CD14-positive monocyte (primary cell): ENCODE data around the gene SALL4. TPM values are rescaled to one million over a fixed set of nuclear protein-coding genes. Genes with fewer than 3 reads are reported as not detected.

ENCODE experiments used
- DNase-seq, 3 donors: peaks; one replicate each; pipeline ENCODE4 v3.0.0-alpha.2; 2011 to 2022
- H2AFZ ChIP-seq: 2 replicates; pipeline ENCODE4 v1.6.0; 2012; ENCODE audit warnings: mild to moderate bottlenecking, low read depth, low read length, inconsistent platforms; ENCODE audit not compliant: insufficient read depth, poor library complexity, severe bottlenecking
- H3K27ac ChIP-seq, 2 donors: 1 replicate in 1 of 2; 2 replicates in 1 of 2; pipeline ENCODE4 v1.5.1; 2012 to 2013; ENCODE audit warnings: low read length in 2 of 2, control low read depth in 1 of 2, inconsistent platforms in 1 of 2, low read depth in 1 of 2, mild to moderate bottlenecking in 1 of 2
- H3K27me3 ChIP-seq, 2 donors: one replicate each; pipeline versions ENCODE4 v1.6.0 to v1.6.1; 2011 to 2013; ENCODE audit warnings: low read length in 2 of 2; ENCODE audit not compliant: control insufficient read depth in 2 of 2, insufficient read depth in 2 of 2
- H3K36me3 ChIP-seq, 2 donors: replicated peaks in 1 of 2; 1 replicate in 1 of 2; 2 replicates in 1 of 2; pipeline versions ENCODE4 v1.5.1 to v1.6.1; 2012 to 2013; ENCODE audit warnings: low read length in 2 of 2, control low read depth in 1 of 2, inconsistent platforms in 1 of 2, mild to moderate bottlenecking in 1 of 2; ENCODE audit not compliant: insufficient read depth in 2 of 2, control insufficient read depth in 1 of 2
- H3K4me1 ChIP-seq, 2 donors: 1 replicate in 1 of 2; 2 replicates in 1 of 2; pipeline versions ENCODE4 v1.5.1 to v1.6.1; 2012 to 2013; ENCODE audit warnings: low read length in 2 of 2, control low read depth in 1 of 2, inconsistent platforms in 1 of 2, mild to moderate bottlenecking in 1 of 2, moderate library complexity in 1 of 2; ENCODE audit not compliant: insufficient read depth in 2 of 2, control insufficient read depth in 1 of 2
- H3K4me2 ChIP-seq: replicated peaks from 2 replicates; pipeline ENCODE3; 2012; ENCODE audit warnings: low read length, moderate library complexity, mild to moderate bottlenecking; ENCODE audit not compliant: poor library complexity, severe bottlenecking; ENCODE audit errors: extremely low read depth
- H3K4me3 ChIP-seq, 3 experiments: fragments of 200-600 bp in 1 of 3; sonication (generic) in 1 of 3; replicated peaks in 1 of 3; 1 replicate in 2 of 3; 2 replicates in 1 of 3; pipeline ENCODE4 v1.5.1; 2011 to 2013; ENCODE audit warnings: low read length in 3 of 3, mild to moderate bottlenecking in 3 of 3, control low read depth in 2 of 3, low read depth in 2 of 3, inconsistent platforms in 1 of 3, moderate library complexity in 1 of 3
- H3K79me2 ChIP-seq: 2 replicates; pipeline ENCODE4 v1.6.0; 2012; ENCODE audit warnings: mild to moderate bottlenecking, control low read depth, inconsistent platforms, low read length, moderate library complexity; ENCODE audit not compliant: insufficient read depth
- H3K9ac ChIP-seq: 2 replicates; pipeline ENCODE4 v1.6.0; 2017; ENCODE audit warnings: low read length, mild to moderate bottlenecking; ENCODE audit not compliant: insufficient read depth, poor library complexity, severe bottlenecking
- H3K9me3 ChIP-seq, 2 donors: replicated peaks in 1 of 2; 1 replicate in 1 of 2; 2 replicates in 1 of 2; pipeline versions ENCODE4 v1.5.1 to v1.6.1; 2012 to 2013; ENCODE audit warnings: low read length in 2 of 2, control low read depth in 1 of 2; ENCODE audit not compliant: control insufficient read depth in 1 of 2, insufficient read depth in 1 of 2
- H4K20me1 ChIP-seq: 2 replicates; pipeline ENCODE4 v1.6.0; 2012; ENCODE audit warnings: mild to moderate bottlenecking, low read length, control low read depth, moderate library complexity; ENCODE audit not compliant: insufficient read depth
- H3K27ac Mint-ChIP-seq, 7 donors: one replicate each; pipeline ENCODE4 v1.8.0; 2020; ENCODE audit warnings: mild to moderate bottlenecking in 7 of 7, mixed read lengths in 7 of 7, moderate library complexity in 6 of 7, inconsistent platforms in 2 of 7
- H3K27me3 Mint-ChIP-seq, 3 donors: one replicate each; pipeline ENCODE4 v1.8.0; 2021 to 2022; ENCODE audit warnings: low read depth in 3 of 3, mild to moderate bottlenecking in 3 of 3, mixed read lengths in 3 of 3, moderate library complexity in 3 of 3, inconsistent platforms in 1 of 3
- H3K36me3 Mint-ChIP-seq, 2 donors: one replicate each; pipeline ENCODE4 v1.8.0; 2020; ENCODE audit warnings: mixed read lengths in 2 of 2, inconsistent platforms in 1 of 2, mild to moderate bottlenecking in 1 of 2
- H3K4me1 Mint-ChIP-seq: one replicate; pipeline ENCODE4 v1.8.0; 2020; ENCODE audit warnings: mild to moderate bottlenecking, mixed read lengths
- H3K4me3 Mint-ChIP-seq, 2 donors: one replicate each; pipeline ENCODE4 v1.8.0; 2020; ENCODE audit warnings: mild to moderate bottlenecking in 2 of 2, mixed read lengths in 2 of 2, moderate library complexity in 1 of 2
- H3K9me3 Mint-ChIP-seq, 7 donors: one replicate each; pipeline ENCODE4 v1.8.0; 2020 to 2022; ENCODE audit warnings: mixed read lengths in 7 of 7, mild to moderate bottlenecking in 6 of 7, moderate library complexity in 6 of 7, inconsistent platforms in 2 of 7
- WGBS: methylation state at CpG from one replicate; pipeline ENCODE4 v1.1.5; 2013; ENCODE audit warnings: missing lambda C conversion rate; ENCODE audit not compliant: insufficient coverage; 5-methylcytosine and 5-hydroxymethylcytosine counted together
- intact Hi-C, 2 donors: fragments of 100-400 bp; cut with micrococcal nuclease; formaldehyde crosslinking; loops; one replicate each; pipeline versions ENCODE4 v1.15.0 to v1.15.1; 2023
- polyA plus RNA-seq, 3 donors: library from polyadenylated mRNA; depleted of rRNA in 1 of 3; unstranded in 2 of 3; stranded (reverse) in 1 of 3; fragments of 300-500 nt in 2 of 3; fragments of >200 nt in 1 of 3; fragmentation: Illumina TruSeq in 2 of 3; gene quantifications; 1 replicate in 2 of 3; 2 replicates in 1 of 3; pipeline ENCODE4 v1.2.3, GENCODE V29; 2012 to 2021
- TF ChIP-seq, protein P1 (sequence below): fragments of 200-600 bp; IDR thresholded peaks from one replicate; pipeline ENCODE4 v1.8.0; 2022; ENCODE audit warnings: antibody characterized with exemption, mild to moderate bottlenecking

SALL4 gene
- polyA plus RNA-seq, 3 donors, result 0.07 TPM; not detected in 2

DNA sequence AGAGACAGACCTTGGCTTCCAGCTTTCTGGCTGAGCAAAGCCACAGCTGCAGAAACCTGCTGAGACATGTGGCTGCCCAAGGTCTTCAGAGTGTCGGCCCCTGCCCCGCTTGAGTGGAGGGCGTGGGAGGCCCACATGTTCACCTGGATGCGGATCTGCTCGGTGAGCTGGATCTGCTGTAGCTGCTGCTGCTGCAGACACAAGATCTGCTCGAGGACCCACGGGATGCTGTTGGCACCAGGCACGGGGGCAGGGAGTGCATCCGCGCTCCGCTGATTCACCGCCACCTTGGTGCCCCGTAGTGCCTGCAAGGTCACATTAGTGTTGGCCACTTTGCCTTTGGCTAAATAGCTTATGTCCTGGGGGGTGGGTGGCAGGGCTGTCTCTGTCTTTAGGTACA, 10.7 kb downstream of the SALL4 start:
- Mint-ChIP-seq H3K4me3 (no peak overlapping the region), H3K9me3 (peaks cover 0 to 4% (median 0%) of the 10 kb centered on the region in 7 donors), H3K4me1 (peaks cover 4% of the 10 kb centered on the region), H3K27me3 (peaks cover 2 to 4% (median 2%) of the 10 kb centered on the region in 3 donors), H3K27ac (no peak overlapping the region), H3K36me3 (no peaks in the 10 kb centered on the region)
- Histone ChIP-seq H3K79me2 (no peaks in the 10 kb centered on the region), H3K27ac (no peak overlapping the region), H3K4me3 (no peak overlapping the region), H3K4me2 (no peak overlapping the region), H2AFZ (no peak overlapping the region), H3K4me1 (no peaks in the 10 kb centered on the region), H3K9ac (no peak overlapping the region), H3K27me3 (no peaks in the 10 kb centered on the region), H4K20me1 (no peaks in the 10 kb centered on the region), H3K9me3 (no peaks in the 10 kb centered on the region), H3K36me3 (no peaks in the 10 kb centered on the region)
- no peak for DNase-seq
- intact Hi-C loops, result no loop called here
- TF ChIP-seq, protein P1, sequence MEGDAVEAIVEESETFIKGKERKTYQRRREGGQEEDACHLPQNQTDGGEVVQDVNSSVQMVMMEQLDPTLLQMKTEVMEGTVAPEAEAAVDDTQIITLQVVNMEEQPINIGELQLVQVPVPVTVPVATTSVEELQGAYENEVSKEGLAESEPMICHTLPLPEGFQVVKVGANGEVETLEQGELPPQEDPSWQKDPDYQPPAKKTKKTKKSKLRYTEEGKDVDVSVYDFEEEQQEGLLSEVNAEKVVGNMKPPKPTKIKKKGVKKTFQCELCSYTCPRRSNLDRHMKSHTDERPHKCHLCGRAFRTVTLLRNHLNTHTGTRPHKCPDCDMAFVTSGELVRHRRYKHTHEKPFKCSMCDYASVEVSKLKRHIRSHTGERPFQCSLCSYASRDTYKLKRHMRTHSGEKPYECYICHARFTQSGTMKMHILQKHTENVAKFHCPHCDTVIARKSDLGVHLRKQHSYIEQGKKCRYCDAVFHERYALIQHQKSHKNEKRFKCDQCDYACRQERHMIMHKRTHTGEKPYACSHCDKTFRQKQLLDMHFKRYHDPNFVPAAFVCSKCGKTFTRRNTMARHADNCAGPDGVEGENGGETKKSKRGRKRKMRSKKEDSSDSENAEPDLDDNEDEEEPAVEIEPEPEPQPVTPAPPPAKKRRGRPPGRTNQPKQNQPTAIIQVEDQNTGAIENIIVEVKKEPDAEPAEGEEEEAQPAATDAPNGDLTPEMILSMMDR, result no peak
- WGBS, result 95% methylated on average over 11 of the region's 13 CpGs

DNA sequence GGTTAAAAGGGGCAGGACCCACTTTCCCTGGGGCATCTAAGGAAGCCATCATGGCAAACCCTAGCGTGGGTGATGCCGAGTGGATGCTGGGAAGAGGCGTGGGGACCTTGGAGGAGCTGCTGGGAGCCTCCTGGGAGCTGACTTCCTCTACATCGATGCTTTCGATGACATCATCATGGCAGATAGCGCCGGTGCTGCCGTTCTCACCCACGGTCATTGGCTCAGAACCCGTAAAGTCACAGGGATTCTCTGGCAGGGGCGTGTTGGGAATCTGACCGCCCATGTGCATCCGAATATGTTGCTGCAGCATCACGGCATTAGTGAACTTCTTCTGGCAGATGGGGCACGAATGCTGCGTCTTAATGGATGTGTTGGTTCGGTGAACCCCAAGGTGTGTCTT, 12.1 kb downstream of the SALL4 start:
- Mint-ChIP-seq H3K4me3 (no peak overlapping the region), H3K27ac (no peak overlapping the region), H3K9me3 (peaks cover 0 to 4% (median 0%) of the 10 kb centered on the region in 7 donors), H3K36me3 (no peaks in the 10 kb centered on the region), H3K27me3 (peaks cover 2 to 4% (median 4%) of the 10 kb centered on the region in 3 donors), H3K4me1 (peaks cover 4% of the 10 kb centered on the region)
- DNase-seq, result no peak
- 93% methylated on average over 17 of the region's 17 CpGs for WGBS
- Histone ChIP-seq H3K79me2 (no peaks in the 10 kb centered on the region), H3K9ac (no peak overlapping the region), H2AFZ (no peak overlapping the region), H3K36me3 (no peaks in the 10 kb centered on the region), H3K9me3 (no peaks in the 10 kb centered on the region), H3K4me3 (no peak overlapping the region), H4K20me1 (no peaks in the 10 kb centered on the region), H3K4me2 (no peak overlapping the region), H3K27ac (no peak overlapping the region), H3K27me3 (no peaks in the 10 kb centered on the region), H3K4me1 (no peaks in the 10 kb centered on the region)
- TF ChIP-seq, protein P1, result no peak
- intact Hi-C loops, result no loop called here
